Activated CD4-positive, alpha-beta T cell treated with anti-CD3 and anti-CD28 coated beads, Interleukin-2, amount 10 ng/mL, durations not matched to agents 24 days and 14 days (primary cell): ENCODE results near the gene LUZP4. TPM values are rescaled to one million over a fixed set of nuclear protein-coding genes. Genes with fewer than 3 reads are reported as not detected.

Source experiments
- DNase-seq: peaks from one replicate; pipeline ENCODE4 v3.0.0; 2022
- H3K27ac Mint-ChIP-seq: one replicate; pipeline ENCODE4 v1.8.0; 2022; ENCODE audit warnings: mild to moderate bottlenecking, mixed read lengths
- H3K27me3 Mint-ChIP-seq: one replicate; pipeline ENCODE4 v1.8.0; 2022; ENCODE audit warnings: mixed read lengths
- H3K36me3 Mint-ChIP-seq: one replicate; pipeline ENCODE4 v1.8.0; 2022; ENCODE audit warnings: low read depth, mild to moderate bottlenecking, mixed read lengths
- H3K4me1 Mint-ChIP-seq: one replicate; pipeline ENCODE4 v1.8.0; 2021; ENCODE audit warnings: mixed read lengths
- H3K4me3 Mint-ChIP-seq: one replicate; pipeline ENCODE4 v1.8.0; 2022; ENCODE audit warnings: mild to moderate bottlenecking, moderate library complexity, mixed read lengths
- H3K9me3 Mint-ChIP-seq: one replicate; pipeline ENCODE4 v1.8.0; 2021; ENCODE audit warnings: mixed read lengths
- intact Hi-C: fragments of 100-400 bp; cut with micrococcal nuclease; formaldehyde crosslinking; loops from one replicate; pipeline ENCODE4 v1.15.1; 2023
- total RNA-seq: library from RNA; stranded (reverse); gene quantifications from 2 replicates; pipeline ENCODE4 v1.2.3, GENCODE V29; 2022

The LUZP4 gene
- total RNA-seq, 1 donor from 2014 or later, result not detected

GRCh38 chrX:115348446-115349225 lies 59.1 kb downstream of the LUZP4 start:
- Mint-ChIP-seq H3K9me3 (no peaks in the 10 kb centered on the region), H3K4me1 (no peaks in the 10 kb centered on the region), H3K4me3 (no peak overlapping the region), H3K27me3 (no peaks in the 10 kb centered on the region), H3K36me3 (no peaks in the 10 kb centered on the region), H3K27ac (no peak overlapping the region)
- DNase-seq, result no peak
- intact Hi-C loops, result no loop called here

GRCh38 chrX:115350711-115351381 lies 61.3 kb downstream of the LUZP4 start:
- Mint-ChIP-seq H3K27ac (no peak overlapping the region), H3K4me1 (no peaks in the 10 kb centered on the region), H3K36me3 (no peaks in the 10 kb centered on the region), H3K27me3 (no peaks in the 10 kb centered on the region), H3K4me3 (no peak overlapping the region), H3K9me3 (no peaks in the 10 kb centered on the region)
- DNase-seq, result no peak
- intact Hi-C loops, result no loop called here

- intact Hi-C loops, result no loop called here
- Mint-ChIP-seq H3K36me3 (no peaks in the 10 kb centered on the region), H3K4me3 (no peak overlapping the region), H3K4me1 (no peaks in the 10 kb centered on the region), H3K9me3 (no peaks in the 10 kb centered on the region), H3K27me3 (no peaks in the 10 kb centered on the region), H3K27ac (no peak overlapping the region)
- DNase-seq, result no peak
Measured at GRCh38 chrX:115356369-115356768, 66.9 kb downstream of the LUZP4 start.

Other genes starting within 250 kb of the LUZP4 start
- not detected in 2 replicates for gene RBMXL3, start 100.3 kb upstream of the LUZP4 start, total RNA-seq
- gene LRCH2, start 55.6 kb upstream of the LUZP4 start, total RNA-seq, result not detected in 2 replicates